ENCODE data around the gene FBXL17. TPM values are rescaled to one million over a fixed set of nuclear protein-coding genes. Genes with fewer than 3 reads are reported as not detected.

The FBXL17 gene
- total and polyA plus RNA-seq, 2 experiments from 2014 or later, result 1.8 to 13.1 TPM

DNA sequence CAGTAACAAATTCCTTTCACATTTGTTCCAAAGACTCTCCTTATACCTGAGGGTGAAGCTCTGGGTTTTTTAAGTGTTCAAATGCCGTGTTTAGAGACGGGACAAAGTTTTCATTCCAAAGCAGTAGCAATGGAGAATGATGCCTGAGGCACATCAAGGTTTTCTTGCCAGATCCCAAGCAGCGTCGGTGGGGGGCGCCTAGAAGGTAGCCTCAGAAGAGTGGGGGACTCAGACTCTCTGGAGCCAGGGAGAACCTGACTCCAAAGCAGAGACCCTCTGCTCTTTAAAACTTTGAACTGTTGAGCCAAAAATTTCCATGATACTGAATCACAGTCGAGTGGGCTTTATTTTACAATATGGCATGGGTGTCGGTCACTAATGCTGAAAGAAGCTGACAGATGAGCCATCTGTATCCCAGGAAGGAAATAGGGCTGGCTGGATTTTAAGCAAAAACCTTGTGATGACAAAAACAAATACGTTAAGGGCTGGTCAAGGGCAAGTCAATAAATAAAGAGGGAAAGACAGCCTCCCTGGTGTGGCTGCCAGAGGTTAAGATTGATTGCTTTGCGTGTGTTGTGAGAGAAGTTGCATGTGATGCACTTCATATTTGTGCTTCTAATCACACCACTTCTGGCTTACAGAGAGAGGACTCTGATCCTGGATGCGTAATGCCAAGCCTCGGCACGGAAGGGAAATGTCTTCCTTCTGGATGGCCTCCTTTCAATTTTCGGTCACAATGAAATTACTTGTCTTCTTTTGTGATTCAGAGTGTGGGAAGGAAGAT is 550.1 kb downstream of the FBXL17 start:
- Histone ChIP-seq H3K9me2 (ENCODE audit: insufficient read depth) (no peaks in the 10 kb centered on the region), H3K27me3 (replicated peaks; ENCODE audit: insufficient read depth) (no peaks in the 10 kb centered on the region), H4K20me1 (ENCODE audit: insufficient read depth) (no peaks in the 10 kb centered on the region), H3K27ac (peak overlapping the region; percentile 83), H3K9me3 (ENCODE audit: low read depth) (no peaks in the 10 kb centered on the region), H3K79me2 (ENCODE audit: insufficient read depth) (no peaks in the 10 kb centered on the region), H2AFZ (peak overlapping the region; percentile 52), H3F3A (ENCODE audit: insufficient read depth) (peaks cover 27% of the 10 kb centered on the region), H3K4me3 (peak overlapping the region; percentile 4; the same call in 1 of the 2 replicates), H3K4me1 (ENCODE audit: insufficient read depth) (peaks cover 20% of the 10 kb centered on the region), H3K9ac (peak overlapping the region; percentile 60), H3K36me3 (ENCODE audit: low read depth) (no peaks in the 10 kb centered on the region), H3K4me2 (ENCODE audit: unreplicated experiment) (peak overlapping the region; percentile 50)
- in situ Hi-C loops (cut with MboI), result no loop called here
- 1 to 4% methylated on average over 13 of the region's 13 CpGs for WGBS, 2 experiments (ENCODE audit: low coverage in 1 of 2, low lambda C conversion rate in 2 of 2, missing lambda C conversion rate in 2 of 2)
- peak; percentile 96 for DNase-seq
- TF ChIP-seq EZH2phosphoT487 (IDR thresholded peaks at IDR 0.05; ENCODE audit: insufficient read depth, low read depth), result no peak
- TF ChIP-seq EZH2 (IDR thresholded peaks at IDR 0.05; ENCODE audit: insufficient read depth, poor library complexity, severe bottlenecking), result no peak

DNA sequence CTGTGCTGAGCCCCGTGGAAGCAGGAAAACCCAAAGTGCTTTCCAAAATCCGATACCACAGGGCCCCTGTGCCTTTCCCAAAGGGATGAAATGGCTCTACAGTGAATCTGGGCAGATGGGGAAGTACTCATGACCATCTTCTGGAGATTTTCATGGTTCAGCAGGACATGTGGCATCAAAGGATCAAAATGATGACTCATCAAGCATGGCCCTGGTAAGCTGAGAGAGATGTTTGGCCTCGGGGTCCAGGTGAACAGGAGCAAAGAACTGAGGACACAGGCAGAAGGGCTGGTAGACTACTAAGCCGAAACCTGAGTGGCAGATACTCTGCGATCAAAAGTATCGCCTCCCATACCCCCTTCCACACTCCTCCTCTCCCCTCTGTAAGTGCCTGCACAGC is 551.1 kb downstream of the FBXL17 start:
- H3K9me3 ChIP-seq (ENCODE audit: low read depth), result no peaks in the 10 kb centered on the region

DNA sequence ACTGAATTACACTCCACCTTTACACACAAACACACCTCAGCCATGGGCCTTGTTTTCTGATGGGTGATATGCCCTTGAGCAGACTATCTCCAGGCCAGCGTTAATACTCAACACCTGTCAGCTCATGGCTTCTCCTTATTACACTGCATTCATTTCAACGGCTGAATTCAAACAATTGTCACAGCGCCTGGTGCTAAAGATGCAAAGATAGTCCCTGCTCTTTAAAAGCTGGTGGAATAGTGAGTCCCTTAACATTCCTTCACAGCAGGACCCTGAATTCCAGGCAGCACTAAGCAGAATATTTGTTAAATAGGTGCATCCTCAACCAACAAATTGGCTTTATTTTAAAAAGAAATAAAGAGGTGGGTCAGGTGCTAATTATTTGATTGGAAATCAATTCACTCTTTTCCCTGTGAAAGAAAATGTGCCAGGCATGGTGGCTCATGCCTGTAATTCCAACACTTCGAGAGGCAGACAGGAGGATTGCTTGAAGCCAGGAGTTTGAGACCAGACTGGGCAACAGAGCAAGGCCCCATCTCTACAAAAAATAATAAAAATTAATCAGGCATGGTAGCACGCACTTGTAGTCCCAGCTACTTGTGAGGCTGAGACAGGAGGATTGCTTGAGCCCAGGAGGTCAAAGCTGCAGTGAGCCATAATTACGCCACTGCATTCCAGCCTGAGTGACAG is 555.4 kb downstream of the FBXL17 start:
- WGBS, 2 experiments (ENCODE audit: low coverage in 1 of 2, low lambda C conversion rate in 2 of 2, missing lambda C conversion rate in 2 of 2), result 77 to 82% methylated on average over 6 of the region's 6 CpGs
- Histone ChIP-seq H3K27me3 (replicated peaks; ENCODE audit: insufficient read depth) (no peaks in the 10 kb centered on the region), H3K9ac (no peak overlapping the region), H3K27ac (no peak overlapping the region), H3K36me3 (ENCODE audit: low read depth) (no peaks in the 10 kb centered on the region), H3K9me3 (ENCODE audit: low read depth) (no peaks in the 10 kb centered on the region), H3K4me2 (ENCODE audit: unreplicated experiment) (no peak overlapping the region), H4K20me1 (ENCODE audit: insufficient read depth) (no peaks in the 10 kb centered on the region), H3K4me1 (ENCODE audit: insufficient read depth) (peaks cover 6% of the 10 kb centered on the region), H2AFZ (no peak overlapping the region), H3K4me3 (no peak overlapping the region), H3K79me2 (ENCODE audit: insufficient read depth) (no peaks in the 10 kb centered on the region), H3F3A (ENCODE audit: insufficient read depth) (peaks cover 8% of the 10 kb centered on the region), H3K9me2 (ENCODE audit: insufficient read depth) (no peaks in the 10 kb centered on the region)
- no peak for DNase-seq
- TF ChIP-seq EZH2phosphoT487 (IDR thresholded peaks at IDR 0.05; ENCODE audit: insufficient read depth, low read depth), result no peak
- TF ChIP-seq EZH2 (IDR thresholded peaks at IDR 0.05; ENCODE audit: insufficient read depth, poor library complexity, severe bottlenecking), result no peak
- in situ Hi-C loops (cut with MboI), result no loop called here

More for the DNA sequence above, 551.1 kb downstream of the FBXL17 start:
- in situ Hi-C loops (cut with MboI), result no loop called here
- no peak for TF ChIP-seq EZH2phosphoT487 (IDR thresholded peaks at IDR 0.05; ENCODE audit: insufficient read depth, low read depth)
- TF ChIP-seq EZH2 (IDR thresholded peaks at IDR 0.05; ENCODE audit: insufficient read depth, poor library complexity, severe bottlenecking), result no peak
- H3K4me2 ChIP-seq (ENCODE audit: unreplicated experiment), result no peak overlapping the region
- H3F3A ChIP-seq (ENCODE audit: insufficient read depth), result peaks cover 27% of the 10 kb centered on the region
- no peaks in the 10 kb centered on the region for H3K79me2 ChIP-seq (ENCODE audit: insufficient read depth)
- no peak overlapping the region for H3K4me3 ChIP-seq
- no peak overlapping the region for H3K27ac ChIP-seq
- no peak overlapping the region for H2AFZ ChIP-seq
- WGBS, 2 experiments (ENCODE audit: low coverage in 1 of 2, low lambda C conversion rate in 2 of 2, missing lambda C conversion rate in 2 of 2), result 84 to 86% methylated on average over 5 to 6 of the region's 6 CpGs
- no peaks in the 10 kb centered on the region for H3K9me2 ChIP-seq (ENCODE audit: insufficient read depth)
- no peaks in the 10 kb centered on the region for H3K27me3 ChIP-seq (replicated peaks; ENCODE audit: insufficient read depth)
- no peaks in the 10 kb centered on the region for H4K20me1 ChIP-seq (ENCODE audit: insufficient read depth)
- H3K4me1 ChIP-seq (ENCODE audit: insufficient read depth), result peaks cover 20% of the 10 kb centered on the region
- no peak overlapping the region for H3K9ac ChIP-seq
- H3K36me3 ChIP-seq (ENCODE audit: low read depth), result no peaks in the 10 kb centered on the region
- DNase-seq, result no peak

DNA sequence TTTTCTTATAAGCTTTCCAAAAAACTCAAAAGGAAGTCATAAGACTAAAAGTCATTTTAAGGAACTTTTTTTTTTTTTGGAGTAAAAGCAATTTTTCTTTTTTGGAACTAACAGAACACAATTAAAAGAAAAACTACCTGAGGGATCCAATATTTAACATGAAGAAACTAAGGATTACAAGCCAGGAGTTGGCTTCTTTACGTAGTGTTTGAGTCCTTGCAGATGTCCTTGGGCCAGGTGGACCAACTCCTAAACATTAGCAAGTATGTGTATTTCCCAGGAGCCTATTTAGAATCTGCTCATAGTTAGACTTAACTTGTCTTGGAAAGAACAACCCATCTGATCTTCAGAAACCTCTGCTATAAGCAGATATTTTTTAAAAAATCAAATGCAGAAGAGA is 557.1 kb downstream of the FBXL17 start:
- peaks cover 3% of the 10 kb centered on the region; the same call in 1 of the 2 replicates for H3K4me1 ChIP-seq (ENCODE audit: insufficient read depth)
- in situ Hi-C loops (cut with MboI), result no loop called here
- H3F3A ChIP-seq (ENCODE audit: insufficient read depth), result peaks cover 8% of the 10 kb centered on the region
- no peaks in the 10 kb centered on the region for H3K36me3 ChIP-seq (ENCODE audit: low read depth)
- H3K9me3 ChIP-seq (ENCODE audit: low read depth), result no peaks in the 10 kb centered on the region
- H3K27ac ChIP-seq, result no peak overlapping the region
- H3K9ac ChIP-seq, result no peak overlapping the region
- no peak for TF ChIP-seq EZH2 (IDR thresholded peaks at IDR 0.05; ENCODE audit: insufficient read depth, poor library complexity, severe bottlenecking)
- TF ChIP-seq EZH2phosphoT487 (IDR thresholded peaks at IDR 0.05; ENCODE audit: insufficient read depth, low read depth), result no peak
- WGBS, 2 experiments (ENCODE audit: low coverage in 1 of 2, low lambda C conversion rate in 2 of 2, missing lambda C conversion rate in 2 of 2), result 42 to 63% methylated on average over 1 of the region's 1 CpG
- H3K4me2 ChIP-seq (ENCODE audit: unreplicated experiment), result no peak overlapping the region
- no peak for DNase-seq
- H3K4me3 ChIP-seq, result no peak overlapping the region
- H4K20me1 ChIP-seq (ENCODE audit: insufficient read depth), result no peaks in the 10 kb centered on the region
- no peaks in the 10 kb centered on the region for H3K9me2 ChIP-seq (ENCODE audit: insufficient read depth)
- no peak overlapping the region for H2AFZ ChIP-seq
- no peaks in the 10 kb centered on the region for H3K27me3 ChIP-seq (replicated peaks; ENCODE audit: insufficient read depth)
- no peaks in the 10 kb centered on the region for H3K79me2 ChIP-seq (ENCODE audit: insufficient read depth)

All from GM23248 (cell line).